Stimulated activated CD8-positive, alpha-beta memory T cell treated with anti-CD3 and anti-CD28 coated beads, Interleukin-15, amount 100 ng/mL, for 1 hour (primary cell): Measurements from ENCODE around the gene NCR3LG1.

Source experiments
- DNase-seq: peaks from one replicate; pipeline ENCODE4 v3.0.0-alpha.2; 2020; ENCODE audit warnings: low read depth

NCR3LG1 gene

GRCh38 chr11:17392872-17393271, 41.3 kb downstream of the NCR3LG1 start:
- DNase-seq: no peak

DNA sequence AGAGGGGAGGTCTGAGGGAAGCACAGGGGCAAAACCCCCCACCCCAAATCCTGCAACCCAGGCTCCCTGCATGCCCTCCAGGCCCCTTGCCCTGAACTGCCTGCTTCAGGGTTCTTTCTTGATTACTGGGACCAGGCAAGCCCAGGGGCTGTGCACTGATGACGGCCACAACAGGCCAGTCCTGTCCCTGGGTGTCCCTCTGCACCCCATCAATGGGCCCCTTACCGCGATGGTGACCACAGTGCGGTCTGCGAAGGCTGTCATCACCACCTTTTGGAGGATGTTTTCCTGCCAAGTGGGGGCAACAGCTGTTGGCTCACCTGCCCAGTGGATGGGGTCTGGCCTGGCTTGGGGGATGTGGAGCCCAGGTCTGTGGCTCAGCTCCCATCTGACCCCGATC, 41.9 kb downstream of the NCR3LG1 start:
- DNase-seq: no peak

DNA sequence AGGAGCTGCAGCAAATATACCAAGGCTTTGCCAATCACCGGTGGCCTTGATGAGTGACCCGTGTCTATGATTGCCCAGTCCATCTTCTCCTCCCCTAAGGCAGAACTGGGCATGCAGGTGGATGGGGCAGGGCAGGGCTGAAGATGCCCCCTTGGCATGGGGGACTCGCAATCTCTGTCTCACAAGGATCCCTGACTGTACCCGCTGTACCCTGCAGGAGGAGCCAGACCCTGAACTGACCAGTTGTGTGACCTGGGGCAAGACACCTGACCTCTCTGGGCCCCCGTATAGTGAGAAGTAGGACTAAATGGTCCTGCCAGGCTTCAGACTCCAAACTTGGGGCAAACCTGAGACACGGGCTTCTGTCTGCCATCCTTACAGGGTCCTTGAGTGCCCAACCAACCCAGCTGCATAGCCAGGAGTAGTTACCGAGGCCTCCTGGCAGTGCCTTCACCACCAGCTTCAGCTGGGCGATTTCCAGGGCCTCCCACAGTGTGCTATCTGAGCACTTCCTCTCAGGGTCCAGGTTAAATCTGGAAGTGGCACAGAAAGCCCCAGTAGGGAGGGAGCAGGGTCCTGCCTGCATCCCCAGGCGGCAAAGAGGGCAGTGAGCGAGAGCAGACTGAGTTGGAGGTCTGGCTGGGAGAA, 43.3 kb downstream of the NCR3LG1 start:
- no peak for DNase-seq

GRCh38 chr11:17395554-17395961, 44.0 kb downstream of the NCR3LG1 start:
- no peak for DNase-seq

DNA sequence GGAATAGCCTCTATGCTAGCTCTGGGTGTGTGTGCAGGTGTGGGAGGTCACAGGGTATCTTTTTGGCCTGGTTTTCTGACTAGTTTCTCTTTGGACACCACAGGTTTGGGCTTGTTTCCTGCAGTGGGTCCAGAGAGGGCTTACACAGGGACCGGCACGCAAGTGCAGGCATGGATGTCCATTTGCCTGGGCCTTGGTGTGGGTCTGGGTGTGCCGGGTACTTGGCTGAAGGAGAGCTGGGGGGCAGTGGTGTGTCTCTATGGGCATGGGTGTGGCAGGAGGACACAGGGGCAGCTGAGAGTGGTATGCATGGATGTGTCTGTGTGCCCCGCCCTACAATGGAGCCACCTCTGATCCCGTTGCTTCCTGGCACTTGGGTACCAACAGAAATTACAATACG, 44.4 kb downstream of the NCR3LG1 start:
- DNase-seq: no peak

- DNase-seq: no peak
Observed at GRCh38 chr11:17396598-17397310, 45.2 kb downstream of the NCR3LG1 start.

DNA sequence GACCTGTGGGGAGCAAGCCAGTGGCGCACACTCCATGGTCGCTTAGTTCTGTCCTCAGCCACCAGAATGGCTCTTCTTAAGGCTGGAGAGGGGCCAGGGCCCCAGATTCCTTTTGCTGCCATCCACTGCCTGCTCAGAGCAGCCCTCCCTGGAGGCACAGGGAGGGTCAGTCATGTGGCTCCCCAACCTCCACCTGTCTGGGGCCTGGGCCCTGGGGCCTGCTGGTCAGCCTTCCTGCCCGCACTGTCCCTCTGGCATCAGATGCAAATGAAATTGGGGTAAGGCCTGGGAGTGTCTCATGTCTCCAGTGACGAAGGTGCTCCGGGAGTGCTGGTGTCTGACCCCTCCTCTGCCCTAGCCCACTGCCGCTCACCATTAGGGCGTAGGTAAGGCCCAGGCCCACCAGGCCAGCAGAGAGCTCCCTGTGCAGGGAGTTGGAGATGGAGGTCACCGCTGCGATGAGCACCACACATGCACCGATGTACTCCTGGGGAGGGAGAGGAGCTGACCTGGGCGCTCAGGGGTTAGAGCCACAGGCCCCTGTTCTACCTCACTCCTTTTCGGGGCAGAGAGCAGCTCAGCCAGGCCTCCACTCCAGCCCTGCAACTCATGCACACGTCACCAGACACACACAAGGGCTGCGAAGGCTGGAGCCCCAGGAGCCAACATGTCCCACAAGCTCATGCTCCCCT, 45.9 kb downstream of the NCR3LG1 start:
- no peak for DNase-seq

- no peak for DNase-seq
Observed at GRCh38 chr11:17399236-17399635, 47.6 kb downstream of the NCR3LG1 start.

GRCh38 chr11:17400048-17400775, 48.6 kb downstream of the NCR3LG1 start:
- no peak for DNase-seq

DNA sequence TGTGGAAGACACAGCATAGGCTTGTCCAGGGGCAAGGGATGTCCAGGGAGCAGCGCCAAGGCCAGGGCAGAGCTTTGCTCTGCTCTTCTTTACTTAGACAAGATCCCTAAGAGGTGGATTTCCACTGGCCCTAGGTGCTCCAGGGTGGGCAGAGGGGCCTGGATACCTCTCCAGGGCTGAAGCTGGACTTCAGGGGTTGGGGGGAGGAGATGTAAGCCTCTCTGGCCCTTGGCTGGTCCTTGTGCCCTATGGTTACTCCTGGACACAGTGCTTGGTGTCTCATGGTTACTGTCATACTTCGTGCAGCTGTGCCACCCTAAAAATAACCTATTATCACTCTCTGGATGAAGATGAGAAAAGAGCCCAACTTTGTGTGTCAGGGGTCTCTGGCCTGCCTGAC, 49.7 kb downstream of the NCR3LG1 start:
- DNase-seq: no peak

DNA sequence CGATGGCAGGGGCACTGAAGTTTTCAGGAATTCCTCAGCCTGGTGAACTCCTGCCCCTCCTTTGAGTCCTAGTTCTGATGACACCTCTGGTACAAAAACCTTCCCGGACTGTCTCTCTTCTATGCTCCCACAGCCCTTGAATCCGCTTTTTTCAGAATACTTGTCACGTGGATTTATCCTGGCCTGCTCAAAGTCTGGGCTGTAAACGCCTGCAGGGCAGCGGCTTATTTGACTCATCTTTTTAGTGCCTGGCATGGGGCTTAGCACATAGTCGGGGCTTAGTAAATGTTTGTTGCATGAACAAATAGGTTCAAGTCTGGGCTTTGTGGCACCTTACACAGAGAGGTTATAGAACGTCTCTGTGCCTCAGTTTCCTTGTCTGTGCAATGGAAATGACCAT, 50.2 kb downstream of the NCR3LG1 start:
- DNase-seq: no peak

DNA sequence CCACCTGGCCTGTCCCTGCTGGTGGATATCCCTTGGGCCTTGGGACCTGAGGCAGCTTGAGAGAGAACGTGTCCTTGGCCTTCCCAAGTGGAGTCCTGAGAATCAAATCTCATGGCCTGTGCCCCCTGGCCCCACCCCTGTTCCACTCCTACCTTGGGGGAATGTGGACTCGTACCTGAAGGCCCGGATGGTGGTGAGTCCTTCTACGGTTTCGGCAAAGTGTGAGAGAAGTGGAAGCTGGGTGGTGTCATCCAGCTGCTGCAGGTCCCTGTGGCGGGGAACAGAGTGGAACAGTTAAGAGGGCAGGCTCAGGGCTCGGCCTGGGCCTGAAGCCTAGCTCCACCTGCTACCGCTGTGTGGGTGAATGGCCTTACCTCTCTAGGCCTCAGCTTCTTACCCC, 50.9 kb downstream of the NCR3LG1 start:
- DNase-seq: no peak

- DNase-seq: no peak
Observed at GRCh38 chr11:17403980-17404759, 52.6 kb downstream of the NCR3LG1 start.

DNA sequence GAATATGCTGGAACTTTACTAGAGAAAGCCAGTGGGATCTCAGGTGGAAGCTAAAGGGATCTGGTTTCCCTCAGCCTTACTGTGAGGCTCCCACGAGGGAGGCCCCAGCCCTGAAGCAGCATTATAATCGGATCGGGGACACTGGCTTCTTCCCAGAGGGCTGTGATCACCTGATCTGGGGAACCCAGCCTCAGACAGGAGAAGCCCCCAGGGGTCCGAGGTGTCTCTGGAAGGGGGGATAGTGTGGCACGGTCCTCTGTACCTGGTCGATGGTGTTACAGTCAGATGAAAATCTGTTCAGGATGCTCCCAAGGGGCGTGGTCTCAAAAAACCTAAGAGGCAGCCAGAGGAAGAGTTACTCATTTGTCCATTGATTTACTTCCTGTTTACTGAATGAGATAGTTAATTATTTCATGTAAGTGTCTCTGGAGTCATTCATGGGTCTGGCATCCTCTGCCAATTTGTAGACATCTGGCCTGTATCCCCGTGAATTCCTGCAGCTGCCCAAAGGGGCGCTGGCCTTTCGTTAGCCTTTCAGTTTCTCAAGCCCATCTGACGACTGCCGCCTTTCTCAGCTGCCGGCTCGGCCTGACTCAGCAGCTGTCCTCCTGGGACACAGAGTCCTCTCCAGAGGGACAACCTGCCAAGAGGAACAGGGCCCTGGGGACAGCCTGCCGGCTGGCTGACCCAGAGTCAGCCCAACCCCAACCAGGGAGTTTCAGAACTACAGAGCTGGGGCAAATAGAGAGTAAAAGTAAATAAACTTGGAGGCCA, 53.8 kb downstream of the NCR3LG1 start:
- DNase-seq: no peak

DNA sequence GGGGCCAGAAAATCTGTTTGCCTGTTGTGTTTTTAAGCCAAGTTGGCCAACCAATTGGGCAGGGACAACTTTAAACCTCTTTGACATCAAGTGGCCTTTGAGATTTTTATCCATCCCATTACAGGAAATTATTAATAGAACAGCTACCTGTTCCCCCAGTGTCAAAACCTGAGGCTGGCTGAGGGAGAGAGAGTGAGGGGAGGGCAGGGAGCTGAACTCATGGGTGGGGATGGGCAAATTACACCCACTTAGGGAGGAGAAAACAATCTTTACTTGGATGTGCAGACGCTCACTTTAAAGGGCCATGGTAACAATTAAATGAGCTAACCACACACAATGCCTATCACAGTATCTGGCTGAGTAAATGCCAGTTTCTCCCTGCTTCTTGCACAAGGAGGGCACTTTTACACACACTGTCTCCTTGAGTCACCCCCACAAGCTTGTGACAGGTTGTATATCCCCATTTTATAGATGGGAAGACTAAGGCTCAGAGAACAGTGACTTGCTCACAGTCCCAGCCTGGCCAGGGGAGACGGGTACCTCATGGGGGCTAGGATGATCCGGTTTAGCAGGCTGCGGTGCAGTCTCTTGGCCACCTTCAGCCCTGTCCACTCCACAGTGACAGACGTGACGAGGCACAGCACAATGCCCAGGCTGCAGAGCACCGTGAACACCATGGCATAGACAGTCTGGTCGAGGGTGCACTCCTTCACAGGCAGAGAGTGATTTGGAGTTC, 54.6 kb downstream of the NCR3LG1 start:
- DNase-seq: no peak

DNA sequence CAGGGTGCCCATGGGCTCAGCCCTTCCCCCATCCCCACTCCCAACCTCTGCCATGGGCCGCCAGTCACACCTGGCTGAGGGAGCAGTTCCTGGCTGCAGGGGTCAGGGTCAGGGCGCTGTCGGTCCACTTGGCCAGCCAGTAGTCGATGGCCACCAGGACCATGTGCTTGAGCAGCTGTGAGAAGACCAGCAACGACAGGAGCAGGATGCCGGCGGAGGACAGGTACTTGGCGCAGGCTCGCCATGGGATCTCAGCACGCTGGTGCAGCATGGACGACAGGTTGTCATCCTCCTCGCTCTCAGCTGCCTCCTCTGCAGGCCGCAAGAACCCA, 55.2 kb downstream of the NCR3LG1 start:
- DNase-seq: no peak

DNA sequence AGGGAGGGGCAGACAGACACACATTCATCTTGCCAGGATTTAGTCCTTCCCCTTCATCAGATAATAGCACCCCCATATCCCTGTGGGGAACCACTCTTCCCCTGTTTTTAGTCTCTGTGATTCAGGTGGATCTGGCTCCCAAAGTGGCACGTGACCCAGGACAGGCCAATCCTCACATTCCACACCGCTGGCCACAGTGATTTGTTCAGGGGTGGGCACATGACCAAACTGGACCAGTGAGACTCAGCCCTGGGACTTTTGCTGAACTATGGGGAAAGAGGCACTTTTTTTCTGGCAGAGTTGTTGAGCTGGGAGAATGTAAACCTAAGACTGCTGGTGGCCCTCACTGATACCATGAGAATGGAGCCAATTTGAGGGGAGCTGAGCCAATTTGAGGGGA, 56.0 kb downstream of the NCR3LG1 start:
- no peak for DNase-seq

GRCh38 chr11:17408026-17408425, 56.4 kb downstream of the NCR3LG1 start:
- DNase-seq: no peak

- DNase-seq: no peak
Observed at GRCh38 chr11:17408641-17409040, 57.0 kb downstream of the NCR3LG1 start.

GRCh38 chr11:17410606-17411379, 59.2 kb downstream of the NCR3LG1 start:
- DNase-seq: no peak
